Stimulated activated CD4-positive, alpha-beta T cell treated with anti-CD3 and anti-CD28 coated beads, Interleukin-4, amount 100 ng/mL, for 4 hours (primary cell): ENCODE results near the gene MYPN.
"Not testable (repeated sequence)": the region's sequence is repeated elsewhere in the genome, so short reads cannot be mapped to it uniquely, and the experiment has no call there.

Source experiments
- DNase-seq, 2 experiments: peaks; one replicate each; pipeline ENCODE4 v3.0.0-alpha.2; 2020

The MYPN gene

GRCh38 chr10:68135922-68136792, 26.9 kb downstream of the MYPN start:
- no peak for DNase-seq

GRCh38 chr10:68137171-68137570, 27.9 kb downstream of the MYPN start:
- no peak for DNase-seq

DNA sequence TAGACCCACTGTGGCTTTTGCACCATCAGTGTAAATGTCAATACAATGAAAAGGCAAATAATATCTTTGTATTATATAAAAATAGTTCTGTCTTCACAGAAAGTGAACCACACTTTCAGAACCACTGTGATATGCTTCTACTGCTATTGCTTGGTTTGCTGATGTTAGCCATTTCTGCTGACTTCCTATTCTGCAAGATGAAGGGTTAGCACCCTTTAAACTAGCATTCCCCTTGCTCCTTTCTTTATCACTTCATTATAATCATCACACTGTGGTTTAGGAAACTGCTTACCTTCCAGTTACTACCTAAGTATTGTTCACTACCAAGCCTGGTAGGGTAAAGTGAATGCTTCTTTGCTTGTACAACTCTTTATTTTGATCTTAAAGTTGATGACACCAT, 29.2 kb downstream of the MYPN start:
- DNase-seq, result no peak

DNA sequence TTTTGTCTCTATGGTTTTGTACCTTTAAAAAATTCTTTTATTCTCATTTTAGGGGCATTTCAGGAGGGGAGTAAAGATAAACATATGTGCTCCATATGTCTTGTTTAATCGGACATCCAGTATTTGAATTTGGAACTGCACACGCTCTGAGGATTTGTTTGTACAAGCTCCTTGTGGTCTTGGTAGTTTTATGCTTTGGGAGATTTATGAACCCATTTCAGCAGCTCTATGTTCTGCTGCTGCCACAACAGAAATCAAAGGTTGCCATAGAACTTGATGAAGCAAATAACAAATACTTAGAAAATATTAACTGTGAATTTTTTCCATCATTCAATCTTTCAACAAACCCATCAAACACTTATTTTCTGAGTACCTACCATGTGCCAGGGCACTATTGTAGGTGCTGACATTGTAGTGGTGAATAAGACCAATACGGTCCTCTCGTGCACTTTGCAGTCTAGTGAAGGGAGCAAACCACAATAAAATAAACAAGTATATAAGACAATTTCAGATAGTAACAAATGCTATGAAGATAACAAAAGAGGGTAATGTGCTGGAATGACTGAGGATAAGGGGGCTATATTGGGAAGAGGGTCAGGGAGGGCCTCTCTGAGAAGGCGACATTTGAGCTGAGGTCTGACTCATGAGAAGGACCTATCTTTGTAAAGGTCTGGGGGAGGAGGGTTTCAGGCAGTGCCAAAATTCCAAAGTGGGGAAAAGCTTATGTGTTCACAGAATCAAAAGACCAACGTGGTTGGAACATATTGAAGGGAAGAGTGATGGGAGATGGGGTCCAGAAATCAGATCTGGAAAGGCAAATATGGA, 30.4 kb downstream of the MYPN start:
- DNase-seq, result no peak

GRCh38 chr10:68142761-68143160, 33.5 kb downstream of the MYPN start:
- no peak for DNase-seq

GRCh38 chr10:68144709-68145108, 35.4 kb downstream of the MYPN start:
- no peak for DNase-seq

GRCh38 chr10:68145705-68146104, 36.4 kb downstream of the MYPN start:
- no peak for DNase-seq

DNA sequence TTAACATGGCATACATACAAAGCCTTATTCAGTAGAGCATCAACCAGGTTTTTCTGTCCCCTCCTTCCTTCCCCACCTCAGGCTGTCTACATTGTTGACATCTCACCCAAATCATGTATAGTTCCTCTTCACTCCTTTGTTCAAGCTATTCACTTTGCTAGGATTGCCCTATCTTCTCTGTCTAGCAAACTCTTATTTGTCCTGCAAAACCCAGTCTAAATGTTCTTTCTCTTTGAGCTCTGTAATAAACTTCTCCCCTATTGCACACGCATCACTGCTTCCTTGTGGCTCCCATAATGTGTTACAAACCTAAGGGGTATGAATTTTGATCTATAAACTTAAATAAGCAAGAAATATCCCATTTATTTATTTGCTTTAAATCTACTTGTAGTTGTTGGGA, 36.8 kb downstream of the MYPN start:
- DNase-seq, result no peak

DNA sequence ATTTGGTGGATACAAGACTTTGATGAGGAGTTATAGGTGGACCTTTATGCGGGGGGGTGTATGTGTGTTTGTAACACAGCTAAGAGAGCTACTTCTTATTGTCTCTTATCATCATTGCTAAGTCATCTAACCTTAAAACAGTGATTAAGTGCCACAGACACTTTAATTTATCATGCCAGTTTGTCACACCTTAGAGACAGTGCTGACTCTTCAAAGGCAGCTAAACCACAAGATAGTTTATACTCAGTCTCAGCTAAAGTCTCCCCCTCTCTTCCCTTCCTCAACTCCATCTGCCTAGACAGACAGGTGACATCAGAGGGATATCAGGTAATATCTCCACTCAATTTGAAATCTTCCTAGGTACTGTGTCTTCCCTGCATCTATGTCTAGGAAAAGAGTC, 42.2 kb downstream of the MYPN start:
- DNase-seq, result no peak

DNA sequence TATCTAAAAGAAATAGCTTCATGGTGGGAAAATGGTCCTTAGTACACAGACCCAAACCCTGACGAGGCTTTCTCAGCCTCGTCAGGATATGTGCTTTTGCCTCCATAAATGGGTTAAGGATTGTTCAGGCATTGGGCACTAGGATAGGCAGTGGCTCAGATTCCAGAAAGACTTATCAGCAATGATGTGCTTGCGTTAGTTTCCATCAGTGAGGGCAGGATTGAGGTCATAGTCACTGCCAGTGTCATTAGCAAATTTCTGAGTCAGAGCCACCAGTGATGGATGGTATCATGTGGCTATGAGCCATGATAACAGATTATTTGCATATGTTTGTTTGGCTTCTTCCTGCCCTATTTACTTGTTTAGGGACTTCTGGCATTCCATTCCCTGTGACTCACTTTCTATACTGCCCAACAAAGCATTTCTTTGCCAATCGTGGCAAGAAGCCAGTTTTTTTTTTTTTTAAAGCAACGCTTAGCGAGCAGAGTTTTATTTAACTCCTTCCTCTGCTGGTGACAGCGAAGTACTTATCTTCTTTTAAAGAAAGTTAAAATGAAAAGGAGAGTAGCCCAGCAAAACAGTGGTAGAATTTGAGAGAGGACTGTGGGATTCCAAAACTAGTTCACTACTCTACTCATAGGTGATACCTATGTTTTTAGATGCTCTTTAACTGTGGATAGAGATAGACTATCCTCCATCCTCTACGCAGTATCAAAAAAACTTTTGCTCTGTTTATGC, 44.4 kb downstream of the MYPN start:
- DNase-seq, result no peak

- no peak for DNase-seq
Measured at GRCh38 chr10:68154211-68154497, 44.9 kb downstream of the MYPN start.

DNA sequence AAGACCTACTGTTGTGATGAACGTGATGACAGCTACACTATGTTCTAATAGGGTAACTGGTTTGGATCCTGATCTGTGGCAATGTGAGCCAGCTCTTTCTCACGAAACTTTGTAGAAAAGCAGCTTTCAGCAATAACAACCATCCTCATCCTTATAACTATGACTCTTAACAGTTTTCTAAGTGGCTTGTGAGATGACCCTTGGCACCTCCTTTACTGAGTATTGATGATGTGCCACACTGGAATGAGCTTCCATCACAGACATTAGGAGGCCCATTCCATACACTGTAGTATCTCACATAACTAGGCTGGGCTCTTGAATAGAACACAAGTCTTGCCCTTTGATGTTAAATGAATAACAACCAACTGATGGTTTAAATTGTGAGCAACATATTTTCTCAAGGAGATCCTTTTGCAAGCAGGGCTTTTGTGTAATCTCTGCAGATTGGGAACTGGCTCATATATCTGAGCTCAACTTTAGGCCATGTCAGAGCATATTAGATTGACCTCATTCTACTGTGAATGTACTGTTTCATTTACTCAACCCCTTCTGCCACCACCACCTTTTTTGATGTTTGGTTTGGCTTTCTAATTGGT, 46.4 kb downstream of the MYPN start:
- no peak for DNase-seq

- peak; percentile 44 to 49 for DNase-seq
Measured at GRCh38 chr10:68156373-68157185, 47.3 kb downstream of the MYPN start.

DNA sequence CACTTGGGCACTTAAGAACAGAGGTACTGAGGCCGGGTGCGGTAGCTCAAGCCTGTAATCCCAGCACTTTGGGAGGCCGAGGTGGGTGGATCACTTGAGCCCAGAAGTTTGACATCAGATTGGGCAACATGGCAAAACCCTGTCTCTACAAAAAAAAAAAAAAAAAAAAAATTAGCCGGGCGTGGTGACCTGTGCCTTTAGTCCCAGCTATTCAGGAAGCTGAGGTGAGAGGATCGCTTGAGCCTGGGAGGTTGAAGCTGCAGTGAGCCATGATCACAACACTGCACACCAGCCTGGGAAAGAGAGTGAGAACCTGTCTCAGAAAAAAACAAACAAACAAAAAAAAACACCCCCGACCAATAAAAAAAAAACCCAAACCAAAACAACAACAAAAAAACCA, 48.2 kb downstream of the MYPN start:
- DNase-seq, result not testable (repeated sequence)

- no peak for DNase-seq
Measured at GRCh38 chr10:68158031-68158430, 48.7 kb downstream of the MYPN start.

DNA sequence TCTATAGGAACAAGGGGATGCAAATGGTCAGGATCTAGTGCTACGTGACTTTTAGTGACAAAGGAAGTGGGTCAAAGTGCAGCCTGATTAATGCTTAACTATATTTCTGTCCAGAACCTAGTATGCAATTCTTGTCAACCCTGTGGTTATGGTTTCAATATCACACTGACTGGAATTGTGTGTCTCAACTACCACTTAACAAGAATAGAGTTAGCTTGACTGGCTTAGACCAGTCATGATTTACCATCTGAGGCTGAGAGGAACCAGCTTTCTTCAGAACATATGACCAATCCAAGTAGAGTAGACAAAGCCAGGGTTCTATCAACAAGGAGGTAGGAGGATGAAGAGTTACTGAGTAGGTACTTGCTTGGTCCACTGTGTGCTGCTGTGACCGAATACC, 54.4 kb downstream of the MYPN start:
- DNase-seq, result no peak

DNA sequence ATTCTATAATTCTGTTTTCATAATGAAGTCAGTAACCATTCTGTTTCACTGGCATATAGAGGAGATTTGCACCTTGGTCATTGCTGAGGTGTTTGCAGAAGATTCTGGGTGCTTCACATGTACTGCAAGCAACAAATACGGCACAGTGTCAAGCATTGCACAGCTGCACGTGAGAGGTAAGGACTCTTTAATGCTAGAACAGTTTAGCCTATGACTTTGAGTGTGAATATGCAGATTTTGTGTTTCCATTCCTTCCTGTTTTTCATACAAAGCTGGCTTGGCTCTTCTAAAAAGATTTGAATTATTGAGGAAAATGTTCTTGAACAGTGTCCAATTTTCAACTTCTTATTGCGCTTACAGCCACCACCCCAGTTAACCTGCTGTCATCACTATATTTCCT, 56.4 kb downstream of the MYPN start:
- no peak for DNase-seq

- DNase-seq, result no peak
Measured at GRCh38 chr10:68166871-68167585, 57.7 kb downstream of the MYPN start.

GRCh38 chr10:68167586-68168189, 58.4 kb downstream of the MYPN start:
- DNase-seq, result no peak

DNA sequence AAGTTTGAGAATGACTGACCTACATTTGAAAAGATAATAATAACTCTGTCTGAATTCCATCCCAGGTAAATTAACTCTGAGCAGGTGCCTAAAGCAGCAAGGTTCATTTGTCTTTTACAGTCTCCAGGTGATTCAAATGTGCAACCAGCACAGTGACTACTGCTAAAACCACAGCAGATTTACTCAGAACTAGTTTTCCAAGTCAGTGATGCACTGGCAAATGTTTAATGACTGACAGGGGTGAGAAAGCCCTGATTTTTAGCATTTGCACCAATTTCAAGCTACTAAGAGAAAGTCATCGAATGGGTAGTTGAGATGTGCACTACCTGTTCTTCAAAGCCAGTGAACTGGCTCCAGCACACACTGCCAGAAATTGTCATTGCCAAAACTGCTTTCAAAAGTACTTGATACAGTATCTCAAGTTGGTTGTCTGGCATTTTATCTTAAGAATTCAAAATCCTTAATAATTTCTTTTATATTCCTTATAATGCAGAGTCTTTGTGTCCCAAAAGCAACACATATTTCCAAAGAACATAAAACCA, 62.3 kb downstream of the MYPN start:
- DNase-seq, result no peak

GRCh38 chr10:68172324-68172723, 63.0 kb downstream of the MYPN start:
- no peak for DNase-seq
